OCI-LY7 (cell line): ENCODE measurements around the gene KIRREL1.

ENCODE experiments used
- CTCF ChIP-seq: fragments of 200-600 bp; sonication (generic); conservative IDR thresholded peaks from 2 replicates; pipeline ENCODE4 v1.5.1; 2014; ENCODE audit warnings: mild to moderate bottlenecking, antibody characterized with exemption, low read length, moderate library complexity, mixed read lengths
- EZH2phosphoT487 ChIP-seq: fragments of 200-600 bp; sonication (generic); IDR thresholded peaks from 2 replicates; pipeline ENCODE4 v1.6.1; 2018; ENCODE audit warnings: low read depth, borderline replicate concordance, mild to moderate bottlenecking, mixed run types, antibody characterized with exemption, low read length, moderate library complexity, mixed read lengths

DNA sequence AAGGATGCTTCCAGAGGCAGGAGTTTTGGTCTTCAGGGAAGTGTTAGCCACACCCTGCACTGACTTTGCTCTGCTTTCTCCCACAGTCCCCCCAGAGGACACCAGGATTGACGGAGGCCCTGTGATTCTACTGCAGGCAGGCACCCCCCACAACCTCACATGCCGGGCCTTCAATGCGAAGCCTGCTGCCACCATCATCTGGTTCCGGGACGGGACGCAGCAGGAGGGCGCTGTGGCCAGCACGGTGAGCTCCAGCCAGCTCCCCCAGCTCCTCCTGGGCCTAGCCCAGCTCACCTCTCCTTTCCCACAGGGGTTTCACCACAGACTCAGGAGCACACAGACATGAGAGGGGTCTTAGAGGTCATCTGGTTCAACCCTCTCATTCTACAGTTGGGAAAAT lies 90.9 kb downstream of the KIRREL1 start:
- TF ChIP-seq CTCF = no peak
- no peak for TF ChIP-seq EZH2phosphoT487
